IMR-90 (cell line): Measurements from ENCODE around the gene OR52E6. TPM values are rescaled to one million over a fixed set of nuclear protein-coding genes. Genes with fewer than 3 reads are reported as not detected.

ENCODE experiments used
- ATAC-seq: fragments of 200-7000 bp; cut with Tn5 transposase; 2 replicates; pipeline ENCODE4 v1.9.1; 2020; ENCODE audit warnings: low read depth, mild to moderate bottlenecking, moderate library complexity
- BruUV-seq: library from RNA; stranded (reverse); fragments of 400-500 nt; replicated peaks from 2 replicates; lab custom pipeline; 2021; lab: Mats Ljungman, UMichigan
- CTCF ChIA-PET: fragments of 300-600 bp; formaldehyde crosslinking; extraction: SDS; loops from one replicate; lab custom pipeline; 2021; ENCODE audit warnings: antibody characterized with exemption; lab: Yijun Ruan, JAX
- POLR2A ChIA-PET: fragments of 300-600 bp; sonication (Branson Sonifier 250); formaldehyde crosslinking; loops from one replicate; lab custom pipeline; 2022; ENCODE audit warnings: antibody characterized with exemption; ENCODE audit not compliant: unreplicated experiment; lab: Charles Lee
- DNase-seq: peaks from one replicate; pipeline ENCODE4 v3.0.0; 2013
- H2AFZ ChIP-seq: replicated peaks from 2 replicates; pipeline ENCODE3; 2013; ENCODE audit warnings: low read length, mild to moderate bottlenecking; ENCODE audit not compliant: poor library complexity
- H2AK5ac ChIP-seq: 2 replicates; pipeline ENCODE4 v1.6.1; 2013; ENCODE audit warnings: low read depth, low read length, inconsistent platforms
- H2AK9ac ChIP-seq: replicated peaks from 2 replicates; pipeline ENCODE3; 2013; ENCODE audit warnings: mild to moderate bottlenecking, low read depth, low read length, moderate library complexity; ENCODE audit not compliant: poor library complexity
- H2BK120ac ChIP-seq: 2 replicates; pipeline ENCODE4 v1.6.1; 2013; ENCODE audit warnings: low read depth, low read length, inconsistent platforms
- H2BK15ac ChIP-seq: 3 replicates; pipeline ENCODE4 v1.6.1; 2013; ENCODE audit warnings: low read depth, low read length, inconsistent platforms
- H2BK20ac ChIP-seq: 2 replicates; pipeline ENCODE4 v1.6.1; 2013; ENCODE audit warnings: low read depth, mild to moderate bottlenecking, inconsistent platforms, low read length, moderate library complexity
- H2BK5ac ChIP-seq: 2 replicates; pipeline ENCODE4 v1.6.1; 2013; ENCODE audit warnings: mild to moderate bottlenecking, low read depth, low read length, inconsistent platforms; ENCODE audit not compliant: poor library complexity, severe bottlenecking
- H3K14ac ChIP-seq: replicated peaks from 2 replicates; pipeline ENCODE4 v1.6.1; 2013; ENCODE audit warnings: low read depth, low read length, inconsistent platforms
- H3K18ac ChIP-seq: 2 replicates; pipeline ENCODE4 v1.6.1; 2013; ENCODE audit warnings: low read depth, low read length, control low read depth
- H3K23ac ChIP-seq: 2 replicates; pipeline ENCODE4 v1.6.1; 2013; ENCODE audit warnings: low read depth, low read length, inconsistent platforms
- H3K27ac ChIP-seq: 2 replicates; pipeline ENCODE4 v1.5.1; 2013; ENCODE audit warnings: mild to moderate bottlenecking, control low read depth, low read length; ENCODE audit not compliant: insufficient read depth
- H3K27me3 ChIP-seq: 2 replicates; pipeline ENCODE4 v1.6.1; 2013; ENCODE audit warnings: low read length; ENCODE audit not compliant: control insufficient read depth, insufficient read depth
- H3K36me3 ChIP-seq: 2 replicates; pipeline ENCODE4 v1.6.1; 2013; ENCODE audit warnings: low read length, mixed read lengths; ENCODE audit not compliant: control insufficient read depth, insufficient read depth
- H3K4ac ChIP-seq: 2 replicates; pipeline ENCODE4 v1.6.1; 2013; ENCODE audit warnings: low read depth, low read length, inconsistent platforms
- H3K4me1 ChIP-seq: 2 replicates; pipeline ENCODE4 v1.6.1; 2013; ENCODE audit warnings: low read length, mixed read lengths; ENCODE audit not compliant: control insufficient read depth, insufficient read depth
- H3K4me2 ChIP-seq: 2 replicates; pipeline ENCODE4 v1.6.1; 2013; ENCODE audit warnings: low read depth, mild to moderate bottlenecking, control low read depth, low read length, moderate library complexity
- H3K4me3 ChIP-seq: 2 replicates; pipeline ENCODE4 v1.5.1; 2013; ENCODE audit warnings: low read depth, mild to moderate bottlenecking, control low read depth, low read length, moderate library complexity; ENCODE audit not compliant: insufficient read depth
- H3K56ac ChIP-seq: 2 replicates; pipeline ENCODE4 v1.6.1; 2013; ENCODE audit warnings: low read length, inconsistent platforms; ENCODE audit not compliant: insufficient read depth; ENCODE audit errors: extremely low read depth
- H3K79me1 ChIP-seq, 2 experiments: 2 replicates each; pipeline ENCODE4 v1.6.1; 2013; ENCODE audit warnings: low read length in 2 of 2, inconsistent platforms in 1 of 2, low read depth in 1 of 2
- H3K9ac ChIP-seq: 2 replicates; pipeline ENCODE4 v1.6.1; 2013; ENCODE audit warnings: low read depth, low read length, control low read depth
- H3K9me1 ChIP-seq: 2 replicates; pipeline ENCODE4 v1.6.1; 2013; ENCODE audit warnings: low read length, inconsistent platforms; ENCODE audit not compliant: insufficient read depth
- H3K9me3 ChIP-seq: 2 replicates; pipeline ENCODE4 v1.6.1; 2013; ENCODE audit warnings: low read length; ENCODE audit not compliant: control insufficient read depth, insufficient read depth
- H4K20me1 ChIP-seq: 2 replicates; pipeline ENCODE4 v1.6.1; 2013; ENCODE audit warnings: low read length, inconsistent platforms; ENCODE audit not compliant: insufficient read depth
- H4K5ac ChIP-seq: 2 replicates; pipeline ENCODE4 v1.6.1; 2013; ENCODE audit warnings: mild to moderate bottlenecking, low read depth, low read length, control low read depth
- H4K8ac ChIP-seq, 2 experiments: 2 replicates each; pipeline ENCODE4 v1.6.1; 2013; ENCODE audit warnings: low read depth in 2 of 2, low read length in 2 of 2, control low read depth in 1 of 2, inconsistent platforms in 1 of 2
- H4K91ac ChIP-seq: 2 replicates; pipeline ENCODE4 v1.6.1; 2013; ENCODE audit warnings: low read depth, low read length, inconsistent platforms; ENCODE audit not compliant: insufficient read depth
- FOS ChIP-seq: fragments of 150-350 bp; IDR thresholded peaks from 2 replicates; pipeline ENCODE4 v1.6.1; 2016; ENCODE audit warnings: low read depth, low read length
- MAFK ChIP-seq: IDR thresholded peaks from 2 replicates; pipeline ENCODE4 v1.6.1; 2012; ENCODE audit warnings: low read depth, low read length, improper control_type of control experiment
- MXI1 ChIP-seq: IDR thresholded peaks from 2 replicates; pipeline ENCODE4 v1.6.1; 2012; ENCODE audit warnings: low read depth, mild to moderate bottlenecking, low read length, moderate library complexity, borderline replicate concordance
- RFX5 ChIP-seq: IDR thresholded peaks from 2 replicates; pipeline ENCODE4 v1.8.0; 2012; ENCODE audit warnings: low read depth, mild to moderate bottlenecking, low read length, moderate library complexity
- SMC3 ChIP-seq: fragments of 150-350 bp; IDR thresholded peaks from 2 replicates; pipeline ENCODE4 v1.6.1; 2016; ENCODE audit warnings: low read depth, mild to moderate bottlenecking, antibody characterized with exemption, low read length, moderate library complexity
- WGBS, 2 experiments: methylation state at CpG; one replicate each; pipeline versions ENCODE4 v1.1.5 to v1.1.7; 2013; ENCODE audit warnings: missing lambda C conversion rate in 2 of 2; ENCODE audit not compliant: insufficient read length in 1 of 2; ENCODE audit errors: extremely low coverage in 2 of 2; 5-methylcytosine and 5-hydroxymethylcytosine counted together
- dilution Hi-C: fragments of 300-500 bp; cut with HindIII; formaldehyde crosslinking; loops from one replicate; pipeline ENCODE4 v1.14.3; 2018; ENCODE audit warnings: low sequenced_read_pairs; ENCODE audit not compliant: unreplicated experiment
- in situ Hi-C: fragments of 300-500 bp; cut with MboI; formaldehyde crosslinking; loops from 3 replicates; pipeline ENCODE4 v1.14.3; 2019; ENCODE audit warnings: low sequenced_read_pairs, inconsistent platforms, mixed read lengths
- intact Hi-C: fragments of 100-400 bp; cut with micrococcal nuclease; formaldehyde crosslinking; loops from 2 replicates; pipeline ENCODE4 v1.10.0; 2022
- polyA plus RNA-seq, 3 experiments: library from polyadenylated mRNA; depleted of rRNA; stranded (reverse); fragments of >200 nt; gene quantifications; 2 replicates each; pipeline ENCODE4 v1.2.3, GENCODE V29; 2012; ENCODE audit warnings: low replicate concordance in 1 of 3
- total RNA-seq: library from RNA; depleted of rRNA; stranded (reverse); fragments of >200 nt; gene quantifications from 2 replicates; pipeline ENCODE4 v1.2.3, GENCODE V29; 2012

OR52E6 gene
- total and polyA plus RNA-seq, 2 of the 4 experiments (the other 2 are of a cell fraction), result not detected

- ATAC-seq (no peak), DNase-seq (no peak)
- Histone ChIP-seq H4K8ac (no peak overlapping the region), H3K56ac (no peak overlapping the region), H3K4me1 (no peaks in the 10 kb centered on the region), H3K36me3 (no peaks in the 10 kb centered on the region), H3K23ac (no peak overlapping the region), H3K14ac (no peak overlapping the region), H3K4me2 (no peak overlapping the region), H3K79me1 (no peaks in the 10 kb centered on the region), H3K27me3 (no peaks in the 10 kb centered on the region), H3K27ac (no peak overlapping the region), H3K4me3 (no peak overlapping the region), H4K5ac (no peak overlapping the region), H2AK9ac (no peak overlapping the region), H2AFZ (no peak overlapping the region), H2BK5ac (no peak overlapping the region), H2BK20ac (no peak overlapping the region), H2AK5ac (no peak overlapping the region), H4K20me1 (no peaks in the 10 kb centered on the region), H4K91ac (no peak overlapping the region), H3K9ac (no peak overlapping the region), H2BK15ac (no peak overlapping the region), H2BK120ac (no peak overlapping the region), H3K9me1 (no peaks in the 10 kb centered on the region), H3K9me3 (no peaks in the 10 kb centered on the region; the same call in 1 of the 2 replicates), H3K4ac (no peak overlapping the region), H3K18ac (no peak overlapping the region)
- no CpG with 5 or more reads among the region's 1 CpG for WGBS, 2 experiments
- TF ChIP-seq FOS, result no peak
- no peak for TF ChIP-seq RFX5
- no peak for TF ChIP-seq MXI1
- TF ChIP-seq MAFK, result no peak
- no peak for TF ChIP-seq SMC3
- dilution Hi-C loops, result no loop called here
- in situ Hi-C loops, result no loop called here
- CTCF ChIA-PET, result no interaction called here
- intact Hi-C loops, result no loop called here
- no TSS peak for BruUV-seq
- POLR2A ChIA-PET, result no interaction called here
Measured at GRCh38 chr11:5846701-5847100, 5.0 kb upstream of the OR52E6 start.
